Effector CD4-positive, alpha-beta T cell (primary cell): Measurements from ENCODE around the gene YJEFN3.

Source experiments
- DNase-seq: peaks from one replicate; pipeline ENCODE4 v3.0.0-alpha.2; 2020

Gene YJEFN3

GRCh38 chr19:19540064-19540714 is 11.5 kb downstream of the YJEFN3 start:
- DNase-seq, result peak; percentile 39

- peak; percentile 63 for DNase-seq
Observed at GRCh38 chr19:19540715-19541515, 12.2 kb downstream of the YJEFN3 start.

- DNase-seq, result no peak
Observed at GRCh38 chr19:19541616-19542015, 12.9 kb downstream of the YJEFN3 start.

- DNase-seq, result no peak
Observed at GRCh38 chr19:19542507-19542906, 13.8 kb downstream of the YJEFN3 start.

GRCh38 chr19:19543101-19543500 is 14.4 kb downstream of the YJEFN3 start:
- DNase-seq, result no peak

GRCh38 chr19:19543640-19544039 is 14.9 kb downstream of the YJEFN3 start:
- no peak for DNase-seq

- DNase-seq, result no peak
Observed at GRCh38 chr19:19544257-19544953, 15.7 kb downstream of the YJEFN3 start.

- no peak for DNase-seq
Observed at GRCh38 chr19:19544954-19545591, 16.4 kb downstream of the YJEFN3 start.

- no peak for DNase-seq
Observed at GRCh38 chr19:19545707-19546106, 17.0 kb downstream of the YJEFN3 start.

- DNase-seq, result no peak
Observed at GRCh38 chr19:19546751-19547162, 18.0 kb downstream of the YJEFN3 start.

GRCh38 chr19:19547674-19548336 is 19.1 kb downstream of the YJEFN3 start:
- no peak for DNase-seq

GRCh38 chr19:19548915-19549759 is 20.4 kb downstream of the YJEFN3 start:
- DNase-seq, result no peak

- no peak for DNase-seq
Observed at GRCh38 chr19:19549804-19550464, 21.2 kb downstream of the YJEFN3 start.

- no peak for DNase-seq
Observed at GRCh38 chr19:19550485-19550929, 21.8 kb downstream of the YJEFN3 start.

GRCh38 chr19:19550972-19551852 is 22.5 kb downstream of the YJEFN3 start:
- no peak for DNase-seq

- no peak for DNase-seq
Observed at GRCh38 chr19:19551853-19552192, 23.1 kb downstream of the YJEFN3 start.

GRCh38 chr19:19552798-19553197 is 24.1 kb downstream of the YJEFN3 start:
- DNase-seq, result no peak

GRCh38 chr19:19553670-19554069 is 25.0 kb downstream of the YJEFN3 start:
- DNase-seq, result no peak

- peak; percentile 42 for DNase-seq
Observed at GRCh38 chr19:19554074-19555023, 25.6 kb downstream of the YJEFN3 start.
